Mucosa of stomach (tissue), 1 donor: Measurements from ENCODE around the gene BICC1.

Experiments used
- H3K27me3 ChIP-seq: one replicate; pipeline ENCODE4 v1.7.0; 2013; ENCODE audit warnings: mild to moderate bottlenecking, low read length; ENCODE audit not compliant: control insufficient read depth, insufficient read depth
- H3K36me3 ChIP-seq: one replicate; pipeline ENCODE4 v1.7.0; 2013; ENCODE audit warnings: low read length; ENCODE audit not compliant: control insufficient read depth, insufficient read depth
- H3K4me1 ChIP-seq: one replicate; pipeline ENCODE4 v1.7.0; 2013; ENCODE audit warnings: mild to moderate bottlenecking, low read length; ENCODE audit not compliant: control insufficient read depth, insufficient read depth
- H3K4me3 ChIP-seq: one replicate; pipeline ENCODE4 v1.7.0; 2013; ENCODE audit warnings: low read length
- H3K9ac ChIP-seq: one replicate; pipeline ENCODE4 v1.7.0; 2013; ENCODE audit warnings: mild to moderate bottlenecking, low read length, moderate library complexity
- H3K9me3 ChIP-seq: one replicate; pipeline ENCODE4 v1.7.0; 2013; ENCODE audit warnings: mild to moderate bottlenecking, low read length, moderate library complexity; ENCODE audit not compliant: control insufficient read depth
- donor health status: Pancreatic carcinoma.

BICC1 gene

GRCh38 chr10:58731276-58731675 lies 218.6 kb downstream of the BICC1 start:
- Histone ChIP-seq H3K4me1 (no peaks in the 10 kb centered on the region), H3K27me3 (no peaks in the 10 kb centered on the region), H3K9me3 (no peaks in the 10 kb centered on the region), H3K9ac (no peak overlapping the region), H3K36me3 (no peaks in the 10 kb centered on the region), H3K4me3 (no peak overlapping the region)

- Histone ChIP-seq H3K36me3 (no peaks in the 10 kb centered on the region), H3K4me3 (no peak overlapping the region), H3K9me3 (no peaks in the 10 kb centered on the region), H3K4me1 (no peaks in the 10 kb centered on the region), H3K27me3 (no peaks in the 10 kb centered on the region), H3K9ac (no peak overlapping the region)
These were observed 220.8 kb downstream of the BICC1 start for GRCh38 chr10:58733436-58733835.

DNA sequence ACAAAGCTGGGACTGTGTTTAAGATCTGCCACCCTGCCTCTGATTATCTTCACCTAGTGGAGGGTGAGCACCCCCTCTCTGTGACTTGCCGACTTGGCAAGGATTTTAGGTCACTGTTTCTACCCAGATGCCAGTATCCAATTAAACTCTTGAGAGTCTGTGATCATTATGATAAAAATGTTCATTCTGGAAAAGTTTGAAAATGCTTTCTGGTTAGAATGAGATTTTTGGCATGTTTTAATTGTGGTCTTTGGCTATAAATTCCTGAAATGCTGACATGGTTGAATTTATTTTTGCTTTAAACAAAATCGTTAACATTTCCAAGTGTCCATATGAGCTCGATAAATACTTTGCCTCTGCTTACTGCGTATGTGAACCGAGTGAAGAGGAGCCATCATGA lies 221.4 kb downstream of the BICC1 start:
- H3K36me3 ChIP-seq, result no peaks in the 10 kb centered on the region
- no peaks in the 10 kb centered on the region for H3K4me1 ChIP-seq
- H3K9ac ChIP-seq, result no peak overlapping the region
- H3K4me3 ChIP-seq, result no peak overlapping the region
- H3K27me3 ChIP-seq, result no peaks in the 10 kb centered on the region
- H3K9me3 ChIP-seq, result no peaks in the 10 kb centered on the region

GRCh38 chr10:58734664-58735063 lies 222.0 kb downstream of the BICC1 start:
- no peak overlapping the region for H3K9ac ChIP-seq
- no peak overlapping the region for H3K4me3 ChIP-seq
- H3K9me3 ChIP-seq, result no peaks in the 10 kb centered on the region
- H3K4me1 ChIP-seq, result no peaks in the 10 kb centered on the region
- no peaks in the 10 kb centered on the region for H3K27me3 ChIP-seq
- H3K36me3 ChIP-seq, result no peaks in the 10 kb centered on the region

DNA sequence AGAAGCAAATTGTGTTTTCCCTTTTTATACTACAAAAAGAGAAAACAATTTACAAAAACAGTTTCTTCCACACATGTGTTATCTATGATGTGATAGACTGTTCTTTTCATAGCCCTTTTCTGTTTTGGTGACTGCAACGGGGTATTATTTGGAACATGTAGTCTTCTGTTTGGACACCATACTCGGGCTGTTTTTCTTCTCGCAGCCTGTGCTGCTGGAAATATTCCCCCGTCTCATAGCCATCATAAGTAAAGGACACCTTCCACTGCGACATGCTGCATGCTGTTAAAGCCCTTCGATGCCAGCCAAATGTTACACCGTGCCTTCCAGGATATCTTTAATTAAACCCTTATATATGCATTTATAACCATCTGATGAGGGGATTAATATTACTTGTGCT lies 222.4 kb downstream of the BICC1 start:
- Histone ChIP-seq H3K4me3 (no peak overlapping the region), H3K9me3 (no peaks in the 10 kb centered on the region), H3K27me3 (no peaks in the 10 kb centered on the region), H3K4me1 (no peaks in the 10 kb centered on the region), H3K9ac (no peak overlapping the region), H3K36me3 (no peaks in the 10 kb centered on the region)

DNA sequence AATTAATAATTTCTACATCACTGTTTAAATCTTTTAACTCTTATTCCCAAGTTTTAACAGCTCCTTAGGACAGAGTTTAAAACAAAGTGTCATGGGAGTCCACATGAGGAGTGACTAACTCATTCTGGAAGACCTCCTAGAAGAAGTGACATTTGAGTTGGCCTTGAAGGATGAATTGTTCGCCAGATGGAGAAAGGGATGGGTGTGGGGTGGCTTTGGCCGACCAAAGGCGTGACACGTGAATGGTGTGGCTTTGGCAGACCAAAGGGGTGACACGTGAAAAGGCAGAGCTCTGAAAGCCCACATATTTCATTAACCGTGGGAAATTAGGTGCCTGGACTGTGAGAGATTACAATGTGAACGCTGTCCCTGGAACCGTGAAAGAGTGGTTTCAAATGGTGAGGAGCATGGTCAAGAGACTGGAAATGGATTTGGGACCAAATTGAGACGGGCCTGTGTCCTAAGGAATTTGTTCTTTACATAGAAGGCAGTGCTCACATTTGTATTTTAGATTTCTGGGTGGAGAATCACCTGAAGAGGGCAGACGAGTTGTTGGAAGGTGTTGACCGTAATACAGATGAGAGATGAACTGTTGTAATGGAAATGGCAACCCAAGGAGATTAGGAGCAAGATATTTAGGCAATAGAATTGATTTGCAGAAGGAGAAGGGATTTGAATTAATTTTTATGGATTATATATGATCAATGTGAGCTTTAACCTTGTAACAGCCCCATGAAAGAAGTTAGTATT lies 228.1 kb downstream of the BICC1 start:
- Histone ChIP-seq H3K36me3 (no peaks in the 10 kb centered on the region), H3K4me3 (no peak overlapping the region), H3K9ac (no peak overlapping the region), H3K27me3 (no peaks in the 10 kb centered on the region), H3K9me3 (no peaks in the 10 kb centered on the region), H3K4me1 (no peaks in the 10 kb centered on the region)

DNA sequence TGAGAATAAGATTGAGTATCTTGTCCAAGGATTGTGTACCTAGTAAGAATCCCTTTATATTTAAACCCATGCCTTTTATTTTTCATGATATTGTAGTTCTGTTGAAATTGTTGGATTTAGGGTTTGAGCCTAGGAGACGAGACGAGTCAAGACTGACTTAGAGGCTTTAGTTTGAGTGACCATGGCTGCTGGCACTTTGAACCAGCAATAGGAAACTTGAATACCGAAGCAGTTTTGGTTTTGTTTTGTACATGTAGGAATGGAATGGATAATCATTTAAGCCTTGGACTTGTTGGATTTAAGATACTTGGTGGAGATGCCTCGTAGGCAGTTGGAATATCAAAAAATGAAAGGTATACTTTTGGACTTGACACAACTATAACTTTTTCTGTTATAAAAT lies 229.0 kb downstream of the BICC1 start:
- Histone ChIP-seq H3K36me3 (no peaks in the 10 kb centered on the region), H3K4me3 (no peak overlapping the region), H3K9me3 (no peaks in the 10 kb centered on the region), H3K4me1 (no peaks in the 10 kb centered on the region), H3K27me3 (no peaks in the 10 kb centered on the region), H3K9ac (no peak overlapping the region)

DNA sequence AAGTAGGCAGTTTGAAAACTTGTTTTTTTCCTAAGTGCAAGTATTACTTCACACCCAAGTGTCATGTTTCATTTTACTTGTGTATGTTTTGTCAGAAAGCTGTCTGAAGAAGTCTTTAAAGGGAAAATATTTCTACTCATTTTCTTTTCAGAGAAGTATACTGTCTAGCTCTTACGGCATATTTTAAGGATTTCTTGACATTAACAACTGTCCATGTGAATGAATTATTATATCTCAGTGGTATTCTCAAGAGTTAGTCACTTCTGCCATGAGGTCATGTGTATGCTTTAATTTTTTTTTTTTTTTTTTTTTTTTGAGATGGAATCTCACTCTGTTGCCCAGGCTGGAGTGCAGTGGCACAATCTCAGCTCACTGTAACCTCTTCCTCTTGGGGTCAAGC lies 229.5 kb downstream of the BICC1 start:
- Histone ChIP-seq H3K27me3 (no peaks in the 10 kb centered on the region), H3K4me1 (no peaks in the 10 kb centered on the region), H3K9me3 (no peaks in the 10 kb centered on the region), H3K36me3 (no peaks in the 10 kb centered on the region), H3K9ac (no peak overlapping the region), H3K4me3 (no peak overlapping the region)

DNA sequence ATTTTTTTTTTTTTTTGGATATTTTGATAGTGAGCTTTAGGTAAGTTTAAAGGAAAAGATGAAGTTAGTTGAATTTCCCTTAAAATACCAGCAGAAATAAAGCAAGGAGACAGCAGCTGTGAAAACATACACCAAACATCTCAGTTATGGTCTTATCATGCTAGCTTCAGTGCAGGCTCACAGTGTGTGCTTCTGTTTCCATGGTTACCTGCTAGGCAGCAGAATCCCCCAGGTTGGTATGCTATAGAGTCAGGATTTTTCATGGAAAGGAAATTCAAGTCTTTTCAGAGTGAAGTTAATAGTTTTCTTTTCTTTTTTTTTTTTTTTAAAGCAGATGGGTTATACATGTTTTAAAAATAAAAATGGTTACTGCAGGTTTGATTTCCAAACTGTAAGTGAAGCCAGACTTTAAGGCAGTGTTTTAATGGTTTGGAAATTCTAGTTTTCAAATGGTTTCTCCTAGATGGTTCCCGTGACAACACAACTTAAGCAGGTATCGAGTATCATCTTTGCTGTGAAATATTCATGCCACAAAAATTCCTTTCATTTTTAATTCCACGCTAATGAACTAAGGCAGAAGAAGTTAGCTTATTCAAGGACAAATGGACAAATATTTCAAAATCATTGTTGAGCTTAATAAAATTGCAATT lies 230.9 kb downstream of the BICC1 start:
- no peak overlapping the region for H3K4me3 ChIP-seq
- no peaks in the 10 kb centered on the region for H3K9me3 ChIP-seq
- H3K4me1 ChIP-seq, result no peaks in the 10 kb centered on the region
- H3K27me3 ChIP-seq, result no peaks in the 10 kb centered on the region
- H3K9ac ChIP-seq, result no peak overlapping the region
- H3K36me3 ChIP-seq, result no peaks in the 10 kb centered on the region

GRCh38 chr10:58746474-58747185 lies 234.0 kb downstream of the BICC1 start:
- no peaks in the 10 kb centered on the region for H3K9me3 ChIP-seq
- H3K9ac ChIP-seq, result no peak overlapping the region
- no peaks in the 10 kb centered on the region for H3K27me3 ChIP-seq
- no peaks in the 10 kb centered on the region for H3K36me3 ChIP-seq
- no peak overlapping the region for H3K4me3 ChIP-seq
- H3K4me1 ChIP-seq, result no peaks in the 10 kb centered on the region

GRCh38 chr10:58747687-58748086 lies 235.0 kb downstream of the BICC1 start:
- Histone ChIP-seq H3K27me3 (no peaks in the 10 kb centered on the region), H3K9me3 (no peaks in the 10 kb centered on the region), H3K36me3 (no peaks in the 10 kb centered on the region), H3K4me3 (no peak overlapping the region), H3K4me1 (no peaks in the 10 kb centered on the region), H3K9ac (no peak overlapping the region)

GRCh38 chr10:58752665-58753064 lies 240.0 kb downstream of the BICC1 start:
- Histone ChIP-seq H3K4me3 (no peak overlapping the region), H3K9me3 (no peaks in the 10 kb centered on the region), H3K9ac (no peak overlapping the region), H3K4me1 (no peaks in the 10 kb centered on the region), H3K36me3 (no peaks in the 10 kb centered on the region), H3K27me3 (no peaks in the 10 kb centered on the region)
